Caco-2 (cell line): ENCODE measurements around the gene LINC00632. TPM values are rescaled to one million over a fixed set of nuclear protein-coding genes. Genes with fewer than 3 reads are reported as not detected.

Experiments
- BruUV-seq: library from RNA; stranded (reverse); fragments of 400-500 nt; replicated peaks from 2 replicates; lab custom pipeline; 2021; lab: Mats Ljungman, UMichigan
- CTCF ChIA-PET: fragments of 300-600 bp; sonication (Branson Sonifier 250); formaldehyde crosslinking; loops from one replicate; lab custom pipeline; 2022; ENCODE audit warnings: antibody characterized with exemption; lab: Charles Lee
- POLR2A ChIA-PET: fragments of 300-600 bp; sonication (Branson Sonifier 250); formaldehyde crosslinking; loops from one replicate; lab custom pipeline; 2022; ENCODE audit warnings: antibody characterized with exemption; lab: Charles Lee
- DNase-seq, 2 experiments: peaks; one replicate each; pipeline versions ENCODE4 v3.0.0 to v3.0.0-alpha.2; 2020 to 2022
- H3K27me3 ChIP-seq: replicated peaks from 2 replicates; pipeline ENCODE4 v1.6.0; 2011; ENCODE audit warnings: low read length; ENCODE audit not compliant: control insufficient read depth, insufficient read depth
- H3K36me3 ChIP-seq: 2 replicates; pipeline ENCODE4 v1.5.1; 2011; ENCODE audit warnings: low read length; ENCODE audit not compliant: control insufficient read depth, insufficient read depth
- H3K4me1 ChIP-seq: fragments of 250-450 bp; sonication (Bioruptor Pico); 2 replicates; pipeline ENCODE4 v1.5.1; 2020; ENCODE audit warnings: mild to moderate bottlenecking
- H3K4me3 ChIP-seq: 2 replicates; pipeline ENCODE4 v1.5.1; 2011; ENCODE audit warnings: low read depth, mild to moderate bottlenecking, control low read depth, low read length
- H3K9me3 ChIP-seq: fragments of 250-450 bp; sonication (Bioruptor Pico); 2 replicates; pipeline ENCODE4 v1.5.1; 2020; ENCODE audit warnings: mild to moderate bottlenecking, moderate library complexity
- H3K27ac Mint-ChIP-seq: one replicate; pipeline ENCODE4 v1.8.0; 2022; ENCODE audit warnings: mixed read lengths; ENCODE audit not compliant: unreplicated experiment
- H3K27me3 Mint-ChIP-seq: one replicate; pipeline ENCODE4 v1.8.0; 2022; ENCODE audit warnings: mixed read lengths; ENCODE audit not compliant: insufficient read depth, unreplicated experiment
- H3K36me3 Mint-ChIP-seq: one replicate; pipeline ENCODE4 v1.8.0; 2022; ENCODE audit warnings: mild to moderate bottlenecking, mixed read lengths; ENCODE audit not compliant: insufficient read depth, unreplicated experiment
- H3K4me1 Mint-ChIP-seq: one replicate; pipeline ENCODE4 v1.8.0; 2022; ENCODE audit warnings: low read depth, mixed read lengths; ENCODE audit not compliant: unreplicated experiment
- H3K4me3 Mint-ChIP-seq: one replicate; pipeline ENCODE4 v1.8.0; 2022; ENCODE audit warnings: mild to moderate bottlenecking, moderate library complexity, mixed read lengths; ENCODE audit not compliant: unreplicated experiment
- H3K9me3 Mint-ChIP-seq: one replicate; pipeline ENCODE4 v1.8.0; 2022; ENCODE audit warnings: mixed read lengths; ENCODE audit not compliant: unreplicated experiment
- intact Hi-C: fragments of 100-400 bp; cut with micrococcal nuclease; formaldehyde crosslinking; loops from one replicate; pipeline ENCODE4 v1.10.0; 2022; ENCODE audit not compliant: unreplicated experiment
- total RNA-seq: library from RNA; stranded (reverse); gene quantifications from 2 replicates; pipeline ENCODE4 v1.2.3, GENCODE V29; 2022
- TF ChIP-seq, protein P1 (sequence below), 2 experiments: fragments of 200-600 bp in 1 of 2; IDR thresholded peaks; 1 replicate in 1 of 2; 2 replicates in 1 of 2; pipeline versions ENCODE4 v1.5.1 to v1.8.0; 2011 to 2022; ENCODE audit warnings: antibody characterized with exemption in 1 of 2, control low read depth in 1 of 2, inconsistent platforms in 1 of 2, low read depth in 1 of 2, low read length in 1 of 2, mild to moderate bottlenecking in 1 of 2, moderate library complexity in 1 of 2; ENCODE audit not compliant: insufficient read depth in 1 of 2, severe bottlenecking in 1 of 2, unreplicated experiment in 1 of 2

LINC00632 gene
- total RNA-seq, 1 experiment from 2014 or later: not detected

DNA sequence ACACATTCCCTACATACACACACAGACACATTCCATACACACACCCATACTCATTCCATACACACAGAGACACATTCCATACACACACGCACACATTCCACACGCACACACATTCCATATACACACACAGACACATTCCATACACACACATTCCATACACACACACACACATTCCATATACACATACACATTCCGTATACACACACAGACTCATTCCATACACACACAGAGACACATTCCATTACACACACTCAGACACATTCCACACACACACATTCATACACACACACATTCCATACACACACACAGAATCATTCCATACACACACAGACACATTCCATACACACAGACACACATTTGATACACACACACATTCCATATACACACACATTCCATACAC is 15.2 kb downstream of the LINC00632 start:
- Mint-ChIP-seq H3K4me3 (no peak overlapping the region), H3K9me3 (no peaks in the 10 kb centered on the region), H3K4me1 (no peaks in the 10 kb centered on the region), H3K27me3 (no peaks in the 10 kb centered on the region), H3K36me3 (no peaks in the 10 kb centered on the region), H3K27ac (no peak overlapping the region)
- ChIA-PET POLR2A (no interaction called here), CTCF (no interaction called here)
- intact Hi-C loops: no loop called here
- Histone ChIP-seq H3K9me3 (no peaks in the 10 kb centered on the region), H3K4me1 (no peaks in the 10 kb centered on the region), H3K4me3 (no peak overlapping the region), H3K27me3 (no peaks in the 10 kb centered on the region), H3K36me3 (no peaks in the 10 kb centered on the region)
- TF ChIP-seq, protein P1, sequence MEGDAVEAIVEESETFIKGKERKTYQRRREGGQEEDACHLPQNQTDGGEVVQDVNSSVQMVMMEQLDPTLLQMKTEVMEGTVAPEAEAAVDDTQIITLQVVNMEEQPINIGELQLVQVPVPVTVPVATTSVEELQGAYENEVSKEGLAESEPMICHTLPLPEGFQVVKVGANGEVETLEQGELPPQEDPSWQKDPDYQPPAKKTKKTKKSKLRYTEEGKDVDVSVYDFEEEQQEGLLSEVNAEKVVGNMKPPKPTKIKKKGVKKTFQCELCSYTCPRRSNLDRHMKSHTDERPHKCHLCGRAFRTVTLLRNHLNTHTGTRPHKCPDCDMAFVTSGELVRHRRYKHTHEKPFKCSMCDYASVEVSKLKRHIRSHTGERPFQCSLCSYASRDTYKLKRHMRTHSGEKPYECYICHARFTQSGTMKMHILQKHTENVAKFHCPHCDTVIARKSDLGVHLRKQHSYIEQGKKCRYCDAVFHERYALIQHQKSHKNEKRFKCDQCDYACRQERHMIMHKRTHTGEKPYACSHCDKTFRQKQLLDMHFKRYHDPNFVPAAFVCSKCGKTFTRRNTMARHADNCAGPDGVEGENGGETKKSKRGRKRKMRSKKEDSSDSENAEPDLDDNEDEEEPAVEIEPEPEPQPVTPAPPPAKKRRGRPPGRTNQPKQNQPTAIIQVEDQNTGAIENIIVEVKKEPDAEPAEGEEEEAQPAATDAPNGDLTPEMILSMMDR (IDR thresholded peaks at IDR 0.05; ENCODE audit: insufficient read depth in 1 of 2, low read depth in 1 of 2, low read length in 1 of 2, severe bottlenecking in 1 of 2, unreplicated experiment in 1 of 2): no peak
- DNase-seq: no peak
- no TSS peak for BruUV-seq

DNA sequence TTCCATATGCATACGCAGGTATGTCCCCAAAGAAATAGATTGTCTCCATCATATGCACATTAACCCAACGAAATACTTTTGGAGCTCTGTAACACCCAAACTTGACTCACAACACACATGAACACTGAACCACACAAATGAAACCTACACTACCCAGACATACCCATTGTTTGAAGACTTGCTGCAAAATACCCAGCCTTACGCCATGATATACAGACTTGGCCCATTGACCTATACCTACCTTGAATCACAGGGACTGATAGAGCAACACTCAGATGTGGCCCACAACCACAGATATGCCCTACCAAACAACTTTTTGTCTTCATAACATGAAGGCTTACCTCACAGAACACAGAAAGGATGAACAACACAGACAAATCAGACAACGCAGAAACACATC is 15.9 kb downstream of the LINC00632 start:
- BruUV-seq: no TSS peak
- H3K4me3 Mint-ChIP-seq: no peak overlapping the region
- H3K36me3 Mint-ChIP-seq: no peaks in the 10 kb centered on the region
- no peak for DNase-seq
- no peak overlapping the region for H3K27ac Mint-ChIP-seq
- H3K4me1 Mint-ChIP-seq: no peaks in the 10 kb centered on the region
- H3K4me3 ChIP-seq: no peak overlapping the region
- H3K4me1 ChIP-seq: no peaks in the 10 kb centered on the region
- no peaks in the 10 kb centered on the region for H3K27me3 ChIP-seq
- ChIA-PET CTCF (no interaction called here), POLR2A (no interaction called here)
- no peaks in the 10 kb centered on the region for H3K9me3 Mint-ChIP-seq
- intact Hi-C loops: no loop called here
- no peaks in the 10 kb centered on the region for H3K36me3 ChIP-seq
- TF ChIP-seq, protein P1 (IDR thresholded peaks at IDR 0.05; ENCODE audit: insufficient read depth in 1 of 2, low read depth in 1 of 2, low read length in 1 of 2, severe bottlenecking in 1 of 2, unreplicated experiment in 1 of 2): no peak
- no peaks in the 10 kb centered on the region for H3K27me3 Mint-ChIP-seq
- no peaks in the 10 kb centered on the region for H3K9me3 ChIP-seq

DNA sequence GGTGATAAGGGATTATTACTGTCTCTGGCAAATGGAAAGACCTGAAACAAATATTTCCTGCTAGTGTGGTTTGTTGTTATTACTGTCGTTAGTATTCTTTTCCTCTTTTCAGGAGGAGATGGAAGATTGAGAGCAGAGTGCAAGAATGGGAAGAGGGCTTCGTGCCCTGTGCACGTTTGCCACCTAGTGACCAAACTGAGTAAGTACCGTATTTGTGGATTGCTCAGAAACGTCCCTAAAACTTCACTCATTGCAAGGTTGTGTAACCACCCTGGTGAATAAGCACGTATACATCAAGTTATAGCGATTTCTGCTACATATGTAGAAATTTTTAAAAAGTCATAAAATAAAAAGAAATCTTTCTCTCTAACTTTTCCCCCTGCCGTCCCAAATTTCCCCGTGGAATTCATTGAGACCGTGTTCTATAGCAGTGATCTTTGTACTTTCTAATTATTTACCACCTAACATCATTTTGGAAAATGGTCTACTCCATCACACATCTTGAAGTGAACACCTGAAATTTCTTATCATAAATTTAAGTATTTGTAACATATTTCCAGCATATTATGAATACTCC is 24.3 kb downstream of the LINC00632 start:
- H3K9me3 ChIP-seq: no peaks in the 10 kb centered on the region
- intact Hi-C loops: loop anchor here (1.0 to 5.0 kb wide), 4 partner anchors 33 to 677 kb away; no protein-coding TSS in a partner anchor
- Mint-ChIP-seq H3K4me1 (no peaks in the 10 kb centered on the region), H3K27me3 (peaks cover 3% of the 10 kb centered on the region), H3K36me3 (no peaks in the 10 kb centered on the region), H3K27ac (no peak overlapping the region), H3K4me3 (no peak overlapping the region), H3K9me3 (no peaks in the 10 kb centered on the region)
- H3K4me1 ChIP-seq: no peaks in the 10 kb centered on the region
- no peak overlapping the region for H3K4me3 ChIP-seq
- TF ChIP-seq, protein P1 (IDR thresholded peaks at IDR 0.05; ENCODE audit: insufficient read depth in 1 of 2, low read depth in 1 of 2, low read length in 1 of 2, severe bottlenecking in 1 of 2, unreplicated experiment in 1 of 2): peak; percentile 33 to 65
- no TSS peak for BruUV-seq
- H3K36me3 ChIP-seq: no peaks in the 10 kb centered on the region
- no peaks in the 10 kb centered on the region for H3K27me3 ChIP-seq
- CTCF ChIA-PET: no interaction called here
- peak in 1 of 2 experiments; percentile 17 for DNase-seq
- POLR2A ChIA-PET: no interaction called here
